MG63 (cell line): ENCODE data around the gene CLEC14A. TPM values are rescaled to one million over a fixed set of nuclear protein-coding genes. Genes with fewer than 3 reads are reported as not detected.
A peak's percentile ranks its signal among the peaks of the same experiment; 100 is the strongest.

Experiments
- DNase-seq: peaks from one replicate; pipeline ENCODE4 v3.0.0-alpha.2; 2020
- H3K27me3 ChIP-seq: fragments of 250-450 bp; sonication (Bioruptor Pico); 2 replicates; pipeline ENCODE4 v1.5.1; 2020; ENCODE audit warnings: mild to moderate bottlenecking, moderate library complexity
- H3K36me3 ChIP-seq: fragments of 250-450 bp; sonication (Bioruptor Pico); 2 replicates; pipeline ENCODE4 v1.5.1; 2020; ENCODE audit warnings: mild to moderate bottlenecking, moderate library complexity
- H3K4me3 ChIP-seq: fragments of 250-450 bp; sonication (Bioruptor Pico); 2 replicates; pipeline ENCODE4 v1.5.1; 2020; ENCODE audit warnings: mild to moderate bottlenecking, moderate library complexity
- H3K9me3 ChIP-seq: fragments of 250-450 bp; sonication (Bioruptor Pico); 2 replicates; pipeline ENCODE4 v1.5.1; 2020; ENCODE audit warnings: mild to moderate bottlenecking, moderate library complexity
- total RNA-seq: library from RNA; depleted of rRNA; stranded (reverse); fragments of >200 nt; shearing (Covaris generic); gene quantifications from 2 replicates; pipeline ENCODE4 v1.2.3, GENCODE V29; 2014; ENCODE audit warnings: low replicate concordance; rRNA removed

The CLEC14A gene
- total RNA-seq, 1 experiment from 2014 or later, result not detected

- peak; percentile 41 for DNase-seq
Measured at GRCh38 chr14:38210587-38211216, 45.2 kb downstream of the CLEC14A start.

DNA sequence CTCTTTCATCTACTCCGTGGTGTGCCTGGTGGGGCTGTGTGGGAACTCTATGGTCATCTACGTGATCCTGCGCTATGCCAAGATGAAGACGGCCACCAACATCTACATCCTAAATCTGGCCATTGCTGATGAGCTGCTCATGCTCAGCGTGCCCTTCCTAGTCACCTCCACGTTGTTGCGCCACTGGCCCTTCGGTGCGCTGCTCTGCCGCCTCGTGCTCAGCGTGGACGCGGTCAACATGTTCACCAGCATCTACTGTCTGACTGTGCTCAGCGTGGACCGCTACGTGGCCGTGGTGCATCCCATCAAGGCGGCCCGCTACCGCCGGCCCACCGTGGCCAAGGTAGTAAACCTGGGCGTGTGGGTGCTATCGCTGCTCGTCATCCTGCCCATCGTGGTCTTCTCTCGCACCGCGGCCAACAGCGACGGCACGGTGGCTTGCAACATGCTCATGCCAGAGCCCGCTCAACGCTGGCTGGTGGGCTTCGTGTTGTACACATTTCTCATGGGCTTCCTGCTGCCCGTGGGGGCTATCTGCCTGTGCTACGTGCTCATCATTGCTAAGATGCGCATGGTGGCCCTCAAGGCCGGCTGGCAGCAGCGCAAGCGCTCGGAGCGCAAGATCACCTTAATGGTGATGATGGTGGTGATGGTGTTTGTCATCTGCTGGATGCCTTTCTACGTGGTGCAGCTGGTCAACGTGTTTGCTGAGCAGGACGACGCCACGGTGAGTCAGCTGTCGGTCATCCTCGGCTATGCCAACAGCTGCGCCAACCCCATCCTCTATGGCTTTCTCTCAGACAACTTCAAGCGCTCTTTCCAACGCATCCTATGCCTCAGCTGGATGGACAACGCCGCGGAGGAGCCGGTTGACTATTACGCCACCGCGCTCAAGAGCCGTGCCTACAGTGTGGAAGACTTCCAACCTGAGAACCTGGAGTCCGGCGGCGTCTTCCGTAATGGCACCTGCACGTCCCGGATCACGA, 46.0 kb downstream of the CLEC14A start:
- peak overlapping the region; percentile 36 for H3K4me3 ChIP-seq
- no peaks in the 10 kb centered on the region for H3K27me3 ChIP-seq
- DNase-seq, result peak; percentile 81
- no peaks in the 10 kb centered on the region for H3K9me3 ChIP-seq
- H3K36me3 ChIP-seq, result no peaks in the 10 kb centered on the region

More at GRCh38 chr14:38210587-38211216, 45.2 kb downstream of the CLEC14A start:
- H3K27me3 ChIP-seq, result no peaks in the 10 kb centered on the region
- H3K4me3 ChIP-seq, result peak overlapping the region; percentile 36
- H3K9me3 ChIP-seq, result no peaks in the 10 kb centered on the region
- H3K36me3 ChIP-seq, result no peaks in the 10 kb centered on the region

GRCh38 chr14:38208618-38209562, 47.0 kb downstream of the CLEC14A start:
- DNase-seq, result peak; percentile 58
- Histone ChIP-seq H3K36me3 (no peaks in the 10 kb centered on the region), H3K9me3 (no peaks in the 10 kb centered on the region), H3K27me3 (no peaks in the 10 kb centered on the region), H3K4me3 (peak overlapping the region; percentile 34)

DNA sequence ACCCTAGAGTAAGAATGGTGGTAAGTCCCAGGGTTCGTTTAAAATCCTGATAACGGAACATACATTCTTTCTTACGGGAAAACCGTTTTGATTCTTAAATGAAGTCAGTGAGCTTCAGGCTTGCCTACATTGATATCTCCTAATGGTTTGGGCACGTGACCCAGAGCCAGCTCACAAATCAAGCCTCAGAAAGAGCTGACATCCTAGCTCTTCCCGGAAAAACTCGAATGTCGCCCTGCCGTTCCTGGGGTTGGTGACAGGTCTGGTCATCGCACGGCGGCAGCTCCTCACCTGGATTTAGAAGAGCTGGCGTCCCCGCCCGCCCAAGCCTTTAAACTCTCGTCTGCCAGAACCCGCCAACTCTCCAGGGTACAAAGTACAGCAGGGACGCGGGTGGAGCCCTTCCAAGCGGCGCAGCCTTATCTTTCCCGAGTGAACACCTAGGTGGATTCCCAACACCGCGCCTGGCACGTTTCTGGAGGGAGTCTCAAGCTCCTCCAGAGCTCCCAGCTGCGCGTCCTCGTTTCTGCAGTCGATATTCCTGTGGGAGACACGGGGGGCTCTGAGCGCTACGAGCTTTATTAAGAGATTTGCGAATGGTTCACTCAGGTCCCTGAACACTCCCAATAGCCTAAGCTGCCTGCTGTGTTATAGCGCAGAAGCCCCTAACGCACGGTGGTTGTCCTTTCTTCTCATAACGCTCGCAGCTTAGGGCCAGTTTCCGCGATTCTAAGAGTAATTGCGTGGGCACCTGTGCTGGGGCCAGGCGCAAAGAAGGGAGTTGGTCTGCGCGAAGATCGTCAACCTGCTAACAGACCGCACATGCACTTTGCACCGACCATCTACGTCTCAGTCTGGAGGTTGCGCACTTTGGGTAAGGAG, 47.9 kb downstream of the CLEC14A start, which contains the start of gene SSTR1:
TSS of gene SSTR1 (plus strand) at position 169 of the 882 bp plus-strand sequence. CDS start 1,486 bp downstream, outside the sequence.
- DNase-seq, result no peak
- H3K27me3 ChIP-seq, result no peaks in the 10 kb centered on the region
- H3K36me3 ChIP-seq, result no peaks in the 10 kb centered on the region
- no peaks in the 10 kb centered on the region for H3K9me3 ChIP-seq
- no peak within 1 kb of the TSS for H3K4me3 ChIP-seq

GRCh38 chr14:38207377-38207735, 48.5 kb downstream of the CLEC14A start:
- no peak overlapping the region for H3K4me3 ChIP-seq
- no peaks in the 10 kb centered on the region for H3K9me3 ChIP-seq
- H3K27me3 ChIP-seq, result no peaks in the 10 kb centered on the region
- no peaks in the 10 kb centered on the region for H3K36me3 ChIP-seq
- DNase-seq, result no peak

DNA sequence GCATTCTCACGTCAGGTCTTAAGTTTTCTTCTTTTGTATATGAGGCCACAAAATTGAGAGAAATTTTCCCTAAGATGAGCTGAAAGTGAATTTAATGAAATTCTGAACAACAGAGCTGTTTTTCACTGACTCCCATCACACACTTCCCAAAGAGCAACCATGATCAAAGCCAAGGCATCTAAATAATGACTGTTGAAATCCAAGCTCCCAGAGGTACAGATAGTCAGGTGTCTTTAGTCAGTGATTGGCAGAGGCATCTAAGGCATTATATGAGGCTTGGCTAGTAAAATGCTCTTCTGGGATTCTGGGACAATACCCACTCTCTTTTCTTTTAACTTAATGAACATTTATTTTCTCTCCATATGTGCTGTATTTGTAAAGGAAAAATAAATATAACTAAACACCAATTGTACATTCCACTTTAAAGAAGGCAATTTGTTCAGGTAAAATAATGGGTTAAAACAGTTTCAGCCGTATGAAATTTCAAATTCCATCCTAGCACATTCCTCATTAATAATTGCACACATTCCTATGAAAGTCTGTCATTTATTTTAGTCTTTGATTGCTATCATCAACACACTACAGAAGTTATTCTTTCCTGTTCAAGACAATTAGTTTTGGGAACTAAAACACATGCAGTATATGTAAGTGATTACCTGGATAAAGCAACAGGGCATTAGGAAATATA, 49.1 kb downstream of the CLEC14A start:
- Histone ChIP-seq H3K4me3 (no peak overlapping the region), H3K27me3 (no peaks in the 10 kb centered on the region), H3K9me3 (no peaks in the 10 kb centered on the region), H3K36me3 (no peaks in the 10 kb centered on the region)
- no peak for DNase-seq

DNA sequence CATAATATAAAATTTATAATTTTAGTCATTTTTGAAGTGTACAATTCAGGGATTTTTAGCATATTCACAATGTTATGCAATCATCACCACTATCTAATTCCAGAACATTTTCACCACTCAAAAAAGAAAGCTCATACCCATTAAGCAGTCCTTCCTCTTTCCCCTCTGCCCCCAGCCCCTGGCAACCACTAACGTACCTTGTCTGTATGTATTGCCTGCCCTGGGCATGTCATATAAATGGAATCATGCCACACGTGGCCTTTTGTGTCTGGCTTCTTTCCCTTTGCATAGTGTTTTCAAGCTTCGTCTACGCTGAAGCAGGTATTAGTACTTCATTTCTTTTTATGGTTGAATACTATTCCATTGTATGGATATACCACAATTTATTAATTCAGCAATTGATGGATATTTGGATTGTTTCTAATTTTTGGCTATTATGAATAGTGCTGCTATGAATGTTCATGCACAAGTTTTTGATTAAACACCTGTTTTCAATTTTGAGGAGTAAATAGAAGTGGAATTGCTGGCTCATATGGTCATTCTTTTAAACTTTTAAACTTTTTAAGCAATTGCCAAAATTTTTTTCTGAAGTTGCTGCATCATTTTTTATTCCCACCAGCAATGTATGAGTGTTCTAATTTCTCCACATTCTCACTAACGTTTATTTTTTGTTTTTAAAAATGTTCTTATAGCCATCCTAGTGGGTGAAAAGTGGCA, 49.8 kb downstream of the CLEC14A start:
- Histone ChIP-seq H3K9me3 (no peaks in the 10 kb centered on the region), H3K4me3 (no peak overlapping the region), H3K36me3 (no peaks in the 10 kb centered on the region), H3K27me3 (no peaks in the 10 kb centered on the region)
- DNase-seq, result no peak

- DNase-seq, result no peak
Measured at GRCh38 chr14:38205119-38205813, 50.6 kb downstream of the CLEC14A start.

GRCh38 chr14:38204719-38205115, 51.2 kb downstream of the CLEC14A start:
- Histone ChIP-seq H3K36me3 (no peaks in the 10 kb centered on the region), H3K27me3 (no peaks in the 10 kb centered on the region), H3K9me3 (no peaks in the 10 kb centered on the region), H3K4me3 (no peak overlapping the region)
- DNase-seq, result no peak

More at GRCh38 chr14:38205119-38205813, 50.6 kb downstream of the CLEC14A start:
- H3K36me3 ChIP-seq, result no peaks in the 10 kb centered on the region
- no peaks in the 10 kb centered on the region for H3K27me3 ChIP-seq
- no peak overlapping the region for H3K4me3 ChIP-seq
- H3K9me3 ChIP-seq, result no peaks in the 10 kb centered on the region

Other genes starting within 250 kb of the CLEC14A start
- 0.07 and 0.92 TPM in 2 replicates for gene SSTR1, start 48.2 kb downstream of the CLEC14A start, total RNA-seq